Measurements from ENCODE around the gene CTBP1. TPM values are rescaled to one million over a fixed set of nuclear protein-coding genes. Genes with fewer than 3 reads are reported as not detected.

Gene CTBP1
- total and polyA plus RNA-seq, 2 experiments from 2014 or later, result 152 to 431 TPM

DNA sequence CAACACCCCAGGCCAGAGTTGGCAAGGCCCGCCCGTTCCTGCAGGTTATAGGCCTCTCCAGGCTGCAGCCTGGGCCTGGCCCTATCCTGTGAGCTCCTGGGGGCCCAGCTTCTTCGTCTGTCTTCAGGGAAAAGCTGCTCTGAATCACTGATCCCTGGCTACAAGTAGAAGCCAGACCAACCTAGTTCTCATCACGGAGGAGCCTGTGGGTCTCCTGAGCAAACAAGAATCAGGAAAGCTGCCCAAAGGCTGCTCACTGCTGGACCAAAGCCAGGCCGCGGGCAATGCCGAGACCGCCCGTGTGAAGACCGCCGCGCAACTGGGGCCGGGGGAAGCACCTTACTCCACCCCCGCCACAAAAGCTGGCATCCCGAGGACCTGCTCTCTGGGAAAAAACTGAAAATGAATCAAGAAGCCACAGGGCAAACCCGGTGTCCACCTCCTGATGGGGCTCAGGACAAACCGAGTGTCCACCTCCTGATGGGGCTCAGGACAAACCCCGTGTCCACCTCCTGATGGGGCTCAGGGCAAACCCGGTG, 12.8 kb downstream of the CTBP1 start:
- no peak for TF ChIP-seq CTCF (IDR thresholded peaks at IDR 0.05; ENCODE audit: low read depth, low read length)
- Histone ChIP-seq H3K27me3 (no peaks in the 10 kb centered on the region), H3K36me3 (peaks cover 27% of the 10 kb centered on the region), H3K4me3 (no peak overlapping the region), H3K9me3 (ENCODE audit: low read depth) (no peaks in the 10 kb centered on the region), H3K27ac (no peak overlapping the region), H3K4me1 (ENCODE audit: low read depth) (no peaks in the 10 kb centered on the region)
- DNase-seq (ENCODE audit: low read depth in 1 of 2, low spot score in 1 of 2), result no peak

- Histone ChIP-seq H3K27ac (no peak overlapping the region), H3K36me3 (peaks cover 22% of the 10 kb centered on the region), H3K9me3 (ENCODE audit: low read depth) (no peaks in the 10 kb centered on the region), H3K4me3 (no peak overlapping the region), H3K27me3 (no peaks in the 10 kb centered on the region), H3K4me1 (ENCODE audit: low read depth) (no peaks in the 10 kb centered on the region)
- no peak for TF ChIP-seq CTCF (IDR thresholded peaks at IDR 0.05; ENCODE audit: low read depth, low read length)
- no peak for DNase-seq (ENCODE audit: low read depth in 1 of 2, low spot score in 1 of 2)
Measured at GRCh38 chr4:1235381-1236102, 13.4 kb downstream of the CTBP1 start.

DNA sequence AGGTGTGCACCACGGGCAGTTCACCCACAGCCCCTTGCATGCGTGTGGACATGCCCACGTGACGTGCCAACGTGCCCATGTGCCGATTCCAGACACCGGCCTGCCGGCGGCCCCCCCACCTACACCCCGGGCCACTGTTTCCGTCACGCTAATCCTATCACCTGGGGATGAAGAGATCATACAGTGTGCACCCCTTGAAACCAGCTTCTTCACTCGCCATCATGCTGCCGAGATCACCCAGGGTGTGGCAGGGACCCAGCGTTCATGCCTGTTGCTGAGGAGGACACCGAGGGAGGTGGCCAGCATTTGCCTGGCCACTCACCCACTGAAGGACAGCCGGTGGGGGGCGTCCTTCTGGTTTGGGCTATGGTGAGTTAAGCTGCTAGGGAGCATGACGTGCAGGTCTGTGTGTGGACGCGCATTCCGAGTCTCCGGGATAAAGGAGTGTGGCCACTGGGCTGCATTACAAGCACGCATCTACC, 14.1 kb downstream of the CTBP1 start:
- Histone ChIP-seq H3K27ac (no peak overlapping the region), H3K36me3 (peaks cover 21% of the 10 kb centered on the region), H3K27me3 (no peaks in the 10 kb centered on the region), H3K4me1 (ENCODE audit: low read depth) (no peaks in the 10 kb centered on the region), H3K9me3 (ENCODE audit: low read depth) (no peaks in the 10 kb centered on the region), H3K4me3 (no peak overlapping the region)
- no peak for DNase-seq (ENCODE audit: low read depth in 1 of 2, low spot score in 1 of 2)
- TF ChIP-seq CTCF (IDR thresholded peaks at IDR 0.05; ENCODE audit: low read depth, low read length), result no peak

DNA sequence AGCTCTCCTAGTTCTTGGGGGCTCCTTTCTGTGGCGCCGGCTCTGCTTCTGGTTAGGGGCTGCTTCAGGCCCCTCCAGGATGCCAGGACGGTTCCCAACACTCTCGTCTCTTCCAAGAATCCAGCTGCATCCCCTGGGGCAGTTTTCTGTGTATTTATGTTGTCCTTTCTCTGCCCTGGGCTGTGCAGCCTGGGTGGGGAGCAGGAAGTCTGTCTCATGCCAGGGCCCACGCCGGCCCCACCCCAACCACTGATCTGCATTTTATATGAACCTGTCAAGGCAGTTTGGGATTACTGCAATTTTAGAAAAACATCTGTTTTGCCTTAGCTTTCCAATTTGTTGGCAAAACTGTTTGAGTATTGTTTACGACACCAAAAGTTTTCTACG, 14.6 kb downstream of the CTBP1 start:
- Histone ChIP-seq H3K4me1 (ENCODE audit: low read depth) (no peaks in the 10 kb centered on the region), H3K27me3 (no peaks in the 10 kb centered on the region), H3K27ac (no peak overlapping the region), H3K4me3 (no peak overlapping the region), H3K9me3 (ENCODE audit: low read depth) (no peaks in the 10 kb centered on the region), H3K36me3 (peaks cover 15% of the 10 kb centered on the region)
- DNase-seq (ENCODE audit: low read depth in 1 of 2, low spot score in 1 of 2), result no peak
- TF ChIP-seq CTCF (IDR thresholded peaks at IDR 0.05; ENCODE audit: low read depth, low read length), result no peak

DNA sequence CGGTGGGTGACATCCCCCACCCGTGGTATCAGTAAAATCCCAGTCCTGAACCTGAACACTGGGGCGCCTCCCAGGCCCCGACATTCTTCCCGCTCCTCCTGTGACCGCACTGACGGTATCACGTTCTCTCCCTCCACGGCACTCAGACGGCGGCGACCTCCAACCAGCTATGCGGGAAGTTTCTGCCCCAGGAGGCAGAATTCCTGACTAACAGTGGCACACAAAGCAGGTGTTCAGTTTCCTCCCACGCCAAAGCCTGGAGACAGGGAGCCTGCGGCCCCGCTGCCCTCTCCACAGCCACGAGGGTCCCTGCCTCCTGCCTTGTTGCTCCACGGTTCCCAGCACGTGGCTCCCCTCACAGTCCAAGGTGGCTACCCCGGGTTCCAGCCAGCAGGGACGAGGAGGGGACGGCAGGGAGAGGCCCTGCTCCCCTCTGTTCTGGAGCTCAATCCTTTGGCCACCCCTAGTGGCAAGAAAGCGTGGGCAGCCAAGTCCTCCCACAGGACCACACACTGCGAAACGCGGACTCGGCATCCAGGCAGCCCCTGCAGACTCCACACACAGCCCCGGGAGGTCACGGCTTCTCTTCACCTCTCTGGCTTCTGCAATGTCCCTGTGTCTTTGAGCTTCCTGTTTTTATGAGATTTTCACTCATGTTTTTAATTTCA, 15.2 kb downstream of the CTBP1 start:
- peak in 1 of 2 donors; percentile 58 for DNase-seq (ENCODE audit: low read depth in 1 of 2, low spot score in 1 of 2)
- Histone ChIP-seq H3K27me3 (no peaks in the 10 kb centered on the region), H3K4me1 (ENCODE audit: low read depth) (no peaks in the 10 kb centered on the region), H3K36me3 (peaks cover 15% of the 10 kb centered on the region), H3K27ac (no peak overlapping the region), H3K4me3 (no peak overlapping the region), H3K9me3 (ENCODE audit: low read depth) (no peaks in the 10 kb centered on the region)
- TF ChIP-seq CTCF (IDR thresholded peaks at IDR 0.05; ENCODE audit: low read depth, low read length), result peak; percentile 67
